Measurements from ENCODE around the gene AGRP.

DNA sequence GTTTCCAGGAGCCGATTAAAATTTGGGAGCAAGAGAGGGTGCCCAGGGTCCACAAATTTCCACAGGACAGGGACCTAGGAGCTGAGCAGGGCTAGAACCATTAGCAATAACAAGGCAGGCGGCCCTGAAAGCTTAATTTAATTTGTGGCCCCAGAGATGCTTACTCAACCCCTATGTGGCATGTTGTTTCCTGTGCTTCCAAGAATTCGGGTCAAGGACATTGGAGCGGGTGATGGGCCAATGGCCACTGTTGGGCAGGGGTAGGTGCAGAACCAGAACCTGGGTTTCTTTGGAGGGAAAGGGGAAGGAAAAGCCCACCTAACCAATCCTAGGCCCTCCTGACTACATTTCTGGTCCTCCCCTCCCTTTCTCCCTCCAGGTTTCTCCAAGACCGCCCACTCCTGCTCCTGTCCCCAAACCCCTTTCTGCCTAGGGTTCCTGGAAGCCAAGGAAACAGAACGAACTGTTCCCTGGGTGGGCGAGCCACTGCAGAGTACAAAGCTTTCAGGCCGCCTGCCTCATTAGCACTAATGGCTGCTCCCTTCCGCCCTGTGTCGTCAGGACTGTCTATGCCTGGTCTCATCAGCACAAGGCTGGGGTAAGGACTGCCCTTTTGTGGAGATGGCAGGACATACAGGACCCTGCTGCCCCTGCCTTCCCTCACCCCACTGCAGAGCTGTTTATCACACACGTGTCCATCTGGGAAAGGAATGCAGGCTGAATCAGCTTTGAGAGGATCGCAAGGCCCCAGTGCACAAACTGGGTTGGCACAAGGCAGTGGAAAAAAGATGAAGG, 581 bp upstream of the AGRP start:
- TF ChIP-seq, protein P1, sequence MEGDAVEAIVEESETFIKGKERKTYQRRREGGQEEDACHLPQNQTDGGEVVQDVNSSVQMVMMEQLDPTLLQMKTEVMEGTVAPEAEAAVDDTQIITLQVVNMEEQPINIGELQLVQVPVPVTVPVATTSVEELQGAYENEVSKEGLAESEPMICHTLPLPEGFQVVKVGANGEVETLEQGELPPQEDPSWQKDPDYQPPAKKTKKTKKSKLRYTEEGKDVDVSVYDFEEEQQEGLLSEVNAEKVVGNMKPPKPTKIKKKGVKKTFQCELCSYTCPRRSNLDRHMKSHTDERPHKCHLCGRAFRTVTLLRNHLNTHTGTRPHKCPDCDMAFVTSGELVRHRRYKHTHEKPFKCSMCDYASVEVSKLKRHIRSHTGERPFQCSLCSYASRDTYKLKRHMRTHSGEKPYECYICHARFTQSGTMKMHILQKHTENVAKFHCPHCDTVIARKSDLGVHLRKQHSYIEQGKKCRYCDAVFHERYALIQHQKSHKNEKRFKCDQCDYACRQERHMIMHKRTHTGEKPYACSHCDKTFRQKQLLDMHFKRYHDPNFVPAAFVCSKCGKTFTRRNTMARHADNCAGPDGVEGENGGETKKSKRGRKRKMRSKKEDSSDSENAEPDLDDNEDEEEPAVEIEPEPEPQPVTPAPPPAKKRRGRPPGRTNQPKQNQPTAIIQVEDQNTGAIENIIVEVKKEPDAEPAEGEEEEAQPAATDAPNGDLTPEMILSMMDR (tag by site-specific recombination; IDR thresholded peaks at IDR 0.05), result no peak
- TF ChIP-seq, protein P2, sequence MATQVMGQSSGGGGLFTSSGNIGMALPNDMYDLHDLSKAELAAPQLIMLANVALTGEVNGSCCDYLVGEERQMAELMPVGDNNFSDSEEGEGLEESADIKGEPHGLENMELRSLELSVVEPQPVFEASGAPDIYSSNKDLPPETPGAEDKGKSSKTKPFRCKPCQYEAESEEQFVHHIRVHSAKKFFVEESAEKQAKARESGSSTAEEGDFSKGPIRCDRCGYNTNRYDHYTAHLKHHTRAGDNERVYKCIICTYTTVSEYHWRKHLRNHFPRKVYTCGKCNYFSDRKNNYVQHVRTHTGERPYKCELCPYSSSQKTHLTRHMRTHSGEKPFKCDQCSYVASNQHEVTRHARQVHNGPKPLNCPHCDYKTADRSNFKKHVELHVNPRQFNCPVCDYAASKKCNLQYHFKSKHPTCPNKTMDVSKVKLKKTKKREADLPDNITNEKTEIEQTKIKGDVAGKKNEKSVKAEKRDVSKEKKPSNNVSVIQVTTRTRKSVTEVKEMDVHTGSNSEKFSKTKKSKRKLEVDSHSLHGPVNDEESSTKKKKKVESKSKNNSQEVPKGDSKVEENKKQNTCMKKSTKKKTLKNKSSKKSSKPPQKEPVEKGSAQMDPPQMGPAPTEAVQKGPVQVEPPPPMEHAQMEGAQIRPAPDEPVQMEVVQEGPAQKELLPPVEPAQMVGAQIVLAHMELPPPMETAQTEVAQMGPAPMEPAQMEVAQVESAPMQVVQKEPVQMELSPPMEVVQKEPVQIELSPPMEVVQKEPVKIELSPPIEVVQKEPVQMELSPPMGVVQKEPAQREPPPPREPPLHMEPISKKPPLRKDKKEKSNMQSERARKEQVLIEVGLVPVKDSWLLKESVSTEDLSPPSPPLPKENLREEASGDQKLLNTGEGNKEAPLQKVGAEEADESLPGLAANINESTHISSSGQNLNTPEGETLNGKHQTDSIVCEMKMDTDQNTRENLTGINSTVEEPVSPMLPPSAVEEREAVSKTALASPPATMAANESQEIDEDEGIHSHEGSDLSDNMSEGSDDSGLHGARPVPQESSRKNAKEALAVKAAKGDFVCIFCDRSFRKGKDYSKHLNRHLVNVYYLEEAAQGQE (tag by site-specific recombination; IDR thresholded peaks at IDR 0.05), result no peak
- TF ChIP-seq, protein P3, sequence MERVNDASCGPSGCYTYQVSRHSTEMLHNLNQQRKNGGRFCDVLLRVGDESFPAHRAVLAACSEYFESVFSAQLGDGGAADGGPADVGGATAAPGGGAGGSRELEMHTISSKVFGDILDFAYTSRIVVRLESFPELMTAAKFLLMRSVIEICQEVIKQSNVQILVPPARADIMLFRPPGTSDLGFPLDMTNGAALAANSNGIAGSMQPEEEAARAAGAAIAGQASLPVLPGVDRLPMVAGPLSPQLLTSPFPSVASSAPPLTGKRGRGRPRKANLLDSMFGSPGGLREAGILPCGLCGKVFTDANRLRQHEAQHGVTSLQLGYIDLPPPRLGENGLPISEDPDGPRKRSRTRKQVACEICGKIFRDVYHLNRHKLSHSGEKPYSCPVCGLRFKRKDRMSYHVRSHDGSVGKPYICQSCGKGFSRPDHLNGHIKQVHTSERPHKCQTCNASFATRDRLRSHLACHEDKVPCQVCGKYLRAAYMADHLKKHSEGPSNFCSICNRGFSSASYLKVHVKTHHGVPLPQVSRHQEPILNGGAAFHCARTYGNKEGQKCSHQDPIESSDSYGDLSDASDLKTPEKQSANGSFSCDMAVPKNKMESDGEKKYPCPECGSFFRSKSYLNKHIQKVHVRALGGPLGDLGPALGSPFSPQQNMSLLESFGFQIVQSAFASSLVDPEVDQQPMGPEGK (tag by site-specific recombination; IDR thresholded peaks at IDR 0.05), result no peak
- TF ChIP-seq ZNF660 (tag by site-specific recombination; IDR thresholded peaks at IDR 0.05) (no peak), ZNF596 (tag by site-specific recombination; IDR thresholded peaks at IDR 0.05) (no peak)

Measured in HEK293 (cell line).